NCI-H187 (cell line): ENCODE results near the gene DIRAS1.
"Not testable (repeated sequence)": the region's sequence is repeated elsewhere in the genome, so short reads cannot be mapped to it uniquely, and the experiment has no call there.

Experiments
- DNase-seq, 2 experiments: peaks; one replicate each; lab custom pipeline; 2025; lab: John Stamatoyannopoulos, UW

DIRAS1 gene

DNA sequence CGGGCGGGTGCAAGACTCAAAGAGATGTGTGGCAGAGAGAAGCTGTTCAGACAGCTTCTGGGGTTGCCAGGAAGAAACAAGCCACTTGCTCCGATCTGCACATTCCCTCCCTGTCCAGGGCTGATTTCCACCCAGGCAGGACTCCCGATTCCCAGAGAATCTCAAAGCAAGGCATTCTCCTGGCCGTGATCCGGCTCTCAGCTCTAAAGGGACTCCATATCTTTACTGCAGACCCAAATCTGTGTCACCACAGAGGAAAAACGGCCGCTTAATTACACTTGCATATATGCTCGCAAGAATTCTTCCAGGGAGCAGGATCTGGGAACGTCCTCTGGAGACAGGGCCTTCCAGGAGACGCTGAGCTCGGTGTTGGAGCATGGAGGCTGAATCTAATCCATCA lies 44.3 kb downstream of the DIRAS1 start:
- no peak for DNase-seq

GRCh38 chr19:2675892-2676291 lies 45.3 kb downstream of the DIRAS1 start:
- no peak for DNase-seq

DNA sequence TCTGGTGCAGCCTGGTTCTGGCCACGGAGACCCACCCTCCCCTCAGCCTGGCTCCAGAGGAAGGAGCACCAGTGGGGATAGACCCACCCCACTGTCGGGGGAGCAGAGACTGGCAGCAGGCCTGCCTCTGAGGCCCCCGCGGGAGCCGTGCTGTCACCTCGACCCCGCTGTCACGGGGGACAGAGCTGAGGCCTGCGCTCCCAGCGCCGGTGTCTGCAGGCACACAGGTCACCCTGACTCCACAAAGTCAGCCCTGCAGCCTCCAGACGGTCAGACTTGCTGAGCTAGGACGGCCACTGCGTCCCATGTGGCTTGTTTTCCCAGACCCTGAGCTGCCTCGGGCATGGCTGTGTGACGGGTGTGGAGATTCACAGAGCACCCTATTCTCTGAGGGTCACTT lies 51.0 kb downstream of the DIRAS1 start:
- no peak for DNase-seq

GRCh38 chr19:2668175-2668763 lies 52.9 kb downstream of the DIRAS1 start:
- DNase-seq, result no peak

DNA sequence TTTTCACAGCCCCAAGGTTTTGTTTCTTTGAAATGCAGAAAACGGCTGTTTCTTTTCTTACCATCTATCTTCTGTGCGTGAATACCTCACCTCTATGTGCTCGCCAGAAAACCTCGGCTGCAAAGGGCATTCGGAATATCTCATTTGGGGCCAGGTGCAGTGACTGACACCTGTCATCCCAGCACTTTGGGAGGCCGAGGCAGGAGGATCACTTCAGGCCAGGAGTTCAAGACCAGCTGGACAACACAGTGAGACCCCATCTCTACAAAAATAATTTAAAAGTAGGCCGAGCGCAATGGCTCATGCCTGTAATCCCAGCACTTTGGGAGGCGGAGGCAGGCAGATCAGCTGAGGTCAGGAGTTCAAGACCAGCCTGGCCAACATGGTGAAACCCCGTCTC lies 53.8 kb downstream of the DIRAS1 start:
- DNase-seq, result not testable (repeated sequence)

GRCh38 chr19:2666344-2666994 lies 54.7 kb downstream of the DIRAS1 start:
- no peak for DNase-seq

- DNase-seq, result no peak
Measured at GRCh38 chr19:2665103-2665502, 56.1 kb downstream of the DIRAS1 start.
